Jurkat, Clone E6-1 (cell line): ENCODE results near the gene IGSF9.

Source experiments
- DNase-seq: peaks from one replicate; pipeline ENCODE4 v3.0.0-alpha.2; 2011; ENCODE audit warnings: low read depth, low spot score
- H3K4me3 ChIP-seq: 2 replicates; pipeline ENCODE4 v1.5.1; 2011; ENCODE audit warnings: mild to moderate bottlenecking, low read length, control low read depth, moderate library complexity

The IGSF9 gene

DNA sequence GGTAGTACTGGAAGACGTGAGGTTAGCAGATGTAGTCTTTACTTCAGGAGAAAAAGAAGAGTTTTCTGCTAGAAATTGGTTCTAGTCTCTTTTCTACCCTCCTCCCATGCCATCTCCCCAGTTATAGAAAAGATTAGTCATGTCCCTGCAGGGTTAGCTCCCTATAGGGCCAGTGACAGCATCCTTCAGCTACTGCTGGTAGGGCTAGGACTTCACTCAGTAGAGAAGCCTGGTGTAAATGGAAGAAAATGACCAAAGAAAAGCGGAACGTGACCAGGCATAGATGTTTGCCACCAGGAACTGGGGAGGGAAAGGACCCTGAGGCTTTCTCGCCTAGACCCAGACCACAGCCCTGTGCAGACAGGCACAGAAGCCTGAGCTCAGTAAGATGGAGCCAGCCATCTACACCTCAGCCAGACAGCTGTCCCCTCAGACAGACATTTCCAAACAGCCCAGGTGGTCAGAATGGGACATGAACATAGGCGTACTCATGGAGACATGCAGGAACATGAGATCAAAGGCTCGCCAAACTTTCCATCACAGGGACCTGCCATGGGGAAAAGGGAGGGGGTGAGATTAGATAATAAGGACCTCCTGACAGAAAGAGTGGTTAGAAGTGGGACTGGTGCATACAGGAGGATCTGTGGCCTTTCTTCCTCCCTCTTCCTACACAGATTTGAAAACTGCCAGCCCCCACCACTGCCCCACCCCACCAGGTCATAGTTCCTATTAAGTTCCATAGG, 32.1 kb upstream of the IGSF9 start:
- no peak for DNase-seq
- H3K4me3 ChIP-seq = no peak overlapping the region

GRCh38 chr1:159974350-159974965, 29.0 kb upstream of the IGSF9 start:
- no peak overlapping the region for H3K4me3 ChIP-seq
- DNase-seq = no peak

- no peak overlapping the region for H3K4me3 ChIP-seq
- DNase-seq = no peak
Measured at GRCh38 chr1:159973350-159973940, 28.0 kb upstream of the IGSF9 start.

DNA sequence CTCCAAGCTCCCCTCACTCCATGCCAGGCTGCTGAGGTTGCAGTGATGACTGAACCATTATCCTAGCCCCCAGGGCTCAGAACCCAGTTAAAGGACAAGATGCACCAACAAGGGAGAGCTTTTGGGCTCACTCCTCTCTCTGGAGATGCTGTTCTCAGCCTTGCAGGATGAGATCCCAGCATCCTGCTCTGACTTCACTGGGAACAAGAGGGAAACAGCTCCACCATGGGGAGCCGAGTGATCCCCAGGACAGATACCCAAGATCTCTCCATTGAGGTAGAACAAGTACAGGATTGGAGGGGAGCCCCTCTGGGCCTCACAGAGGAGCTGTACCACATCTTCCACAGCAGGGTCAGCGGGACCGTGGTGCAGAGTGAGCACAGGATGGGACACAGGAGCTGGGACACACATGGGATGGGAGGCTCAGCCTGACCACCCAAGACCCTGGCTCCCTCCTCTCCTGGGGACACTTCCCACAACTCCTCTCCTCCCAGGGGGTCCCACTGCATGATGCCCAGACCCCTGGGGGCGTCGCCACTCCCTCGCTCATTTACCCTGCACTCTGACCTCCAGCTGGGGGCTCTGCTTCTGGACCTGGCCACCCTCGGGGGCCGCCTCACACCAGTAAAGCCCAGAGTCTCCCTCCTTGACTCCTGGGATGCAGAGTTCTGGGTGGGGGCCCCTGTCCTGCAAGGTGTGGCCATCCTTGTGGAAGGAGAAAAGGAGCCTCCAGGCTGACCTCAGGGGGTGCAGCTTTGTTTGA, 27.2 kb upstream of the IGSF9 start:
- no peak overlapping the region for H3K4me3 ChIP-seq
- no peak for DNase-seq

GRCh38 chr1:159970932-159971342, 25.5 kb upstream of the IGSF9 start:
- DNase-seq = no peak
- H3K4me3 ChIP-seq = no peak overlapping the region

DNA sequence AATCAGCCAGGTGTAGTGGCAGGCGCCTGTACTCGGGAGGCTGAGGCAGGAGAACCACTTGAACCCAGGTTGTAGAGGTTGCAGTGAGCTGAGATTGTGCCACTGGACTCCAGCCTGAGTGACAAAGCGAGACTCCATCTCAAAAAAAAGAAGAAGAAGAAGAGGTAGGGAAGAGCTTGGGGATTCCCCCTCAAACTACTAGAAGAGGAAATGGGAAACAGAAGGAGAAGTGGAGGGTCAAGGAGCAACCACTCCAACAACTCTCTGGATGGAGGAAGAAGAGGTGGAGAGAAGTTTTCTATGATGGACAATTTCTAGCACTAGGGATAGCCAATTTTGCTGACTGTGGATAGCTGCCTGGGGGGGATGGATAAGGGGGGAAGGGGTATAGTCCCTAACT, 23.5 kb upstream of the IGSF9 start:
- no peak overlapping the region for H3K4me3 ChIP-seq
- DNase-seq = no peak

- no peak overlapping the region for H3K4me3 ChIP-seq
- no peak for DNase-seq
Measured at GRCh38 chr1:159965263-159965662, 19.9 kb upstream of the IGSF9 start.

DNA sequence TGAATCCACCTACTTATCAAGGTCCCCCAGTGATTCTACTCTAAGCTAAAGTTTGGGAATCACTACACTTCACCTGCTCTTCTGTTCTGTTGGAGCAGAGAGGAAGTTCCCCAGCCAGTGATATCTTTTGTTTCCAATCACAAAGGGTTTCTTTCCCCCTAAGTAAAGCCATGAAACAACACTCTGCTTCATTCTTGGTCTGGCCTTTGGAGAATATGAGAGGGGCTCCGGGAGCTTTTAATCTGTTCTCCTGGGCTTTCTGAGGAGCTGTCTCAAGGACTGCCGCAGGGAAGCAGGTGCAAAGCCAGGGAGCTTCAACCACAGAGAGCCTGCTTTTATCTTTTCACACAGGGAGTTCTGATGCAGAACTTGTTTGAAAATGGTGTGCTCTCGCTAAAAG, 18.7 kb upstream of the IGSF9 start:
- no peak for DNase-seq
- no peak overlapping the region for H3K4me3 ChIP-seq

- no peak overlapping the region for H3K4me3 ChIP-seq
- DNase-seq = no peak
Measured at GRCh38 chr1:159962176-159962575, 16.8 kb upstream of the IGSF9 start.

DNA sequence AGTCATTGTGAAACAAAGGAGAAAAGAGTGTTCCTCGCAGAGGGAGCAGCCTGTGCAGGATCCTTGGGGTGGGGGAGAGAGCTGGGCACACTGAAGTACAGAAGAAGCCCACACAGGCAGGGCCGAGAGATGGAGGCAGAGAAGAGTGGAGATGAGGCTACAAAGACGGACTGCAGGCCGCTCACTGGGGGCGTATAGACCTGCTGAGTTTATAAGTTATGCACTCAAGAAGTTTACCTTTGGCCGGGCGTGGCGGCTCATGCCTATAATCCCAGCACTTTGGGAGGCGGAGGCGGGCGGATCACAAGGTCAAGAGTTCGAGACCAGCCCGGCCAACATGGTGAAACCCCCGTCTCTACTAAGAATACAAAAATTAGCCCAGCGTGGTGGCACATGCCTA, 16.2 kb upstream of the IGSF9 start:
- no peak for DNase-seq
- H3K4me3 ChIP-seq = no peak overlapping the region

GRCh38 chr1:159960721-159961381, 15.4 kb upstream of the IGSF9 start:
- no peak for DNase-seq
- H3K4me3 ChIP-seq = no peak overlapping the region

- H3K4me3 ChIP-seq = no peak overlapping the region
- no peak for DNase-seq
Measured at GRCh38 chr1:159959451-159959850, 14.0 kb upstream of the IGSF9 start.

DNA sequence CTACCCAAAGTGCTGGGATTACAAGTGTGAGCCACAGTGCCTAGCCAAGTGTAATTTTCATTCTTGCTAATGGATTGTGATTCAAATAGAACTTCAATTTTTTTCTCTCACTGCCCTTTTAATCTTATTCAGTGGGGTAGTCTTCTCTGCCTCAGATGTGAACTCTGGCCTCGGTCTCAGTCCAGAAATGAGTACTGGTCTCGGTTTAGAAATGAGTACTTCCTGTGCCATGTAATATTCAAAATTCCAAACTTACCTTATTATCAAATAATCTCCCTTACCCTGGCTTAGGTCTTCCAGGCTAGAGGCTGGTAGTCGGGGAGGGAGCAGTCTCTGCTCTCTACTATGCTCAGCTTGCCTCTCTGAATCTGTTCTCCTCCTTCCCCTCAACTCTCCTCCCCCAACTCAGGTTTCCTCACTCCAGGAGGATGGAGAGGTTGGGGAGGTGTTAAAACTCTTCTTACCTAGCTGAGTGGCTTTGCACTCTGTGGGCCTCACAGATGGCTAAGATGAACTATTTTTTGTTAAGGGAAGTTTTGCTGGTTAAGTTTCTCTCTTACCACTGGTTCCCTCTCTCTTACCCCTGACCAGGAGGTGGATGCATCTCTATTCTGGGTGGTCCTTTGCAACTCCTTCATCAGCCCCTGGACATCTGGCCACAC, 13.4 kb upstream of the IGSF9 start:
- H3K4me3 ChIP-seq = no peak overlapping the region
- DNase-seq = no peak

GRCh38 chr1:159957824-159958268, 12.4 kb upstream of the IGSF9 start:
- DNase-seq = no peak
- H3K4me3 ChIP-seq = no peak overlapping the region

DNA sequence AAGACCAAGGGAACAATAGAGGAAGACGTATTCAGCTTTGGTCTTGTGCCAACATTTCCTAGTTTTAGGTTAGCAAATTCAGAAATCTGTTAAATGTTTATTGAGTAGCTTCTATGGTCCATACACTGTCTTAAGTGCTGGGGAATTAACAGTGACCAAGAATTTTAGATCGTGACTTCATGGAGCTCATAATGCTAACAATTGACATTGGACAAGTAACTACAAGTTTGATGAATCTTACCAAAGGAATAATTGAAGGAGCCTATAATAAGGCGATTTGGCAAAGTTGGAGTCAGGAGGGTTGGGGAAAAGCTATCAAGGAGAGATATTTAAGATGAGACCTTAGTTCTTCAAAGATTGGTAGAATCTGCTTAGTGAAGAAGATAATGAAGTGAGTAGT, 10.0 kb upstream of the IGSF9 start:
- no peak overlapping the region for H3K4me3 ChIP-seq
- no peak for DNase-seq

DNA sequence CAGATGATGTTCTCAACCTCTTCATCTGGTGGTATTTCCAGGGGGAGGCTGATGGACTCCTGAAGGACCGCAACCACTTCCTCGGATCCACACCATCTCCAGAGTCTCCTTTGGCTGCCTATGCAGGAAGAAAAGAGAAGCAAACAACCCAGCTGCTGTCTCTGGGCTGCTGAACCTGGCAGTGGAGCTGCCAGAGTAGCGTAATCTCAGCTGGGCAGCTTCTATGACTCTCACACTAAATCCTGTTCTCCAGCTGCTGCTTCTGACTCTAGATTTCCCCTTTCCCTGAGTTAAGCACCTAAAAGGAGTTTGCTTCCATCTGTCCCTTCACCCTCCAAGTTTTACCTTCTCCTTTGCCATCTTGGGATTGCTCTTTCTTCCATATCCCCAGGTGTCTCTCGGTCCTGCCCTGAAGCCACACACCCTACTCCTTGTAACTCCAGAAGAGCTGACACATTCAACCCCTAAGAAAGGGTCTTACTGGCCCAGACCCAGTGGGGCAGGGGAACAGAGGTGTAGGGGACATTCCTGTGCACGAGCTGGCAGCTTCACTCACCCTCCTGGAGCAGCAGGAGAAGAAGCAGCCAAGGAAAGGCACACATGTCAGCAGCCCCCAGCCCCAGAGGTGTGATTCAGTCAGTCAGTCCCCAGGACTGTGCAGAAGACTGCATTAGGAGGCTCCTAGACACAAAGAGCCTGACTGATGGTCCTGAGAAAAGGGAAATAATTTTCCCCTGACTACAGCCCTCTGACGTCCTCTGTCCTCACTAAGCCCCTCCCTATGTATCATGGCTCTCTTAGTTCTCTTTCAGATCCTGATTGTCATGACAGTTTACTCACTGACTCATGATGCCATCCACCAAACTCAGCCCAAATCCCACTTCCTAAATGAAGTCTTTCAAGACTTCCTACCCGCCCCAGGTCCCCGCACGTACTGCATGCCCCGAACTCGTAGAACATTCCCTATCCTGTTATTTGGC, 8.4 kb upstream of the IGSF9 start, which contains the start of gene SLAMF9:
TSS of gene SLAMF9 (minus strand) at position 702 of the 980 bp plus-strand sequence. CDS start at position 602, 100 bp downstream.
- no peak for DNase-seq
- no peak within 1 kb of the TSS for H3K4me3 ChIP-seq

DNA sequence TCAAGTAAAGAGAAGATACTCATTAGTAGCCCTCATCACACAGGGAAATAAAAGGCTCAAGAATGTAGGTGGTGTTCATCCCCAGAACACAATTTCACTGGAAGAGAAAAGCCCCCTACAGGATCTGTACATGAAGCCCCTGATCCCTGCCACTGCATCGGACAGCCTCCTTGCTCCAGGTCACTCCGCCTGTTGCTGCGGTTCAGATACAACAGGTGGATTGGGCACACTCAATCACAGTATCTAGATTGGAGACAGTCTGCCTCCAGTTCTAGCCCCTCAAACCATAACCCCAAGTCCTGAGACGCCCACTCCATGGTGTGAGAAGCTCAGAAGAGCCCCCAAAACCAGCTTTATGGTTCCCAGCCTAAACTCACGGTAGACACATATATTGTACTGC, 7.5 kb upstream of the IGSF9 start:
- H3K4me3 ChIP-seq = no peak overlapping the region
- DNase-seq = no peak

- no peak overlapping the region for H3K4me3 ChIP-seq
Measured at GRCh38 chr1:159951551-159951950, 6.1 kb upstream of the IGSF9 start.

More at GRCh38 chr1:159951551-159951950, 6.1 kb upstream of the IGSF9 start:
- no peak for DNase-seq
